Endothelial cell of umbilical vein (primary cell): ENCODE data around the gene MYH7. TPM values are rescaled to one million over a fixed set of nuclear protein-coding genes. Genes with fewer than 3 reads are reported as not detected.

Experiments
- BruUV-seq: library from RNA; stranded (reverse); fragments of 400-500 nt; replicated peaks from 2 replicates; lab custom pipeline; 2021; lab: Mats Ljungman, UMichigan
- CTCF ChIA-PET: fragments of 300-600, 350-600 bp; sonication (Branson Sonifier 250); formaldehyde crosslinking; loops from one replicate; lab custom pipeline; 2021; ENCODE audit warnings: antibody characterized with exemption, inconsistent platforms; lab: Charles Lee
- POLR2A ChIA-PET: fragments of 300-600, 350-600 bp; sonication (Branson Sonifier 250); formaldehyde crosslinking; loops from one replicate; lab custom pipeline; 2021; ENCODE audit warnings: antibody characterized with exemption, inconsistent platforms; lab: Charles Lee
- DNase-seq: peaks from one replicate; pipeline ENCODE4 v3.0.0-alpha.2; 2011; ENCODE audit warnings: low read depth, low spot score
- FAIRE-seq: peaks from 2 replicates; lab custom pipeline; 2011; peaks lifted over from hg19 to GRCh38; lab: Jason Lieb, UNC
- H2AFZ ChIP-seq: 2 replicates; pipeline ENCODE4 v1.6.0; 2012; ENCODE audit warnings: low read depth, low read length, control low read depth, inconsistent platforms
- H3K27ac ChIP-seq: 2 replicates; pipeline ENCODE4 v1.5.1; 2011; ENCODE audit warnings: low read depth, mild to moderate bottlenecking, control low read depth, low read length, moderate library complexity; ENCODE audit not compliant: insufficient read depth
- H3K27me3 ChIP-seq, 2 experiments: 2 replicates each; pipeline versions ENCODE4 v1.6.0 to v1.6.1; 2011; ENCODE audit warnings: low read length in 2 of 2, mixed read lengths in 1 of 2; ENCODE audit not compliant: control insufficient read depth in 2 of 2, insufficient read depth in 2 of 2
- H3K36me3 ChIP-seq, 2 experiments: 2 replicates in 1 of 2; 3 replicates in 1 of 2; pipeline ENCODE4 v1.5.1; 2011; ENCODE audit warnings: low read length in 2 of 2, mild to moderate bottlenecking in 1 of 2, moderate library complexity in 1 of 2; ENCODE audit not compliant: control insufficient read depth in 2 of 2, insufficient read depth in 2 of 2; ENCODE audit errors: extremely low read depth in 1 of 2
- H3K4me1 ChIP-seq: 3 replicates; pipeline ENCODE4 v1.5.1; 2011; ENCODE audit warnings: mild to moderate bottlenecking, low read length; ENCODE audit not compliant: control insufficient read depth, insufficient read depth; ENCODE audit errors: extremely low read depth
- H3K4me2 ChIP-seq: 2 replicates; pipeline ENCODE4 v1.6.1; 2011; ENCODE audit warnings: low read length, control low read depth, mixed read lengths; ENCODE audit not compliant: insufficient read depth
- H3K4me3 ChIP-seq, 3 experiments: fragments of 200-600 bp in 1 of 3; sonication (generic), shearing (Covaris generic) in 1 of 3; replicated peaks in 1 of 3; 2 replicates each; pipeline ENCODE4 v1.5.1; 2011 to 2016; ENCODE audit warnings: control low read depth in 3 of 3, low read length in 3 of 3, mild to moderate bottlenecking in 2 of 3, inconsistent platforms in 1 of 3, low read depth in 1 of 3, moderate library complexity in 1 of 3; ENCODE audit not compliant: insufficient read depth in 1 of 3
- H3K79me2 ChIP-seq: 2 replicates; pipeline ENCODE4 v1.6.0; 2012; ENCODE audit warnings: low read length, inconsistent platforms; ENCODE audit not compliant: control insufficient read depth, insufficient read depth
- H3K9ac ChIP-seq: replicated peaks from 2 replicates; pipeline ENCODE3; 2011; ENCODE audit warnings: low read length, control low read depth; ENCODE audit not compliant: insufficient read depth; ENCODE audit errors: extremely low read depth
- H3K9me1 ChIP-seq: replicated peaks from 3 replicates; pipeline ENCODE4 v1.6.0; 2011; ENCODE audit warnings: mild to moderate bottlenecking, low read length; ENCODE audit not compliant: control insufficient read depth, insufficient read depth; ENCODE audit errors: extremely low read depth
- H3K9me3 ChIP-seq: replicated peaks from 2 replicates; pipeline ENCODE4 v1.5.1; 2012; ENCODE audit warnings: low read length, inconsistent platforms; ENCODE audit not compliant: control insufficient read depth, insufficient read depth
- H4K20me1 ChIP-seq: replicated peaks from 2 replicates; pipeline ENCODE3; 2011; ENCODE audit warnings: mild to moderate bottlenecking, low read length; ENCODE audit not compliant: control insufficient read depth, insufficient read depth; ENCODE audit errors: extremely low read depth
- CTCF ChIP-seq, 2 donors: IDR thresholded peaks; 1 replicate in 1 of 2; 2 replicates in 1 of 2; pipeline ENCODE4 v1.5.1; 2011; ENCODE audit warnings: low read length in 2 of 2, mild to moderate bottlenecking in 2 of 2, moderate library complexity in 2 of 2, control low read depth in 1 of 2, inconsistent platforms in 1 of 2, low read depth in 1 of 2; ENCODE audit not compliant: insufficient read depth in 1 of 2; ENCODE audit errors: extremely low read depth in 1 of 2
- EZH2 ChIP-seq: IDR thresholded peaks from 2 replicates; pipeline ENCODE4 v1.6.1; 2012; ENCODE audit warnings: borderline replicate concordance, low read depth, mild to moderate bottlenecking, moderate library complexity, low read length, inconsistent platforms; ENCODE audit not compliant: severe bottlenecking
- FOS ChIP-seq: IDR thresholded peaks from 2 replicates; pipeline ENCODE4 v1.6.1; 2011; ENCODE audit warnings: mild to moderate bottlenecking, low read length, moderate library complexity, borderline replicate concordance; ENCODE audit not compliant: insufficient read depth
- GATA2 ChIP-seq: IDR thresholded peaks from 2 replicates; pipeline ENCODE4 v1.7.0; 2011; ENCODE audit warnings: low read depth, mild to moderate bottlenecking, moderate library complexity, mixed read lengths, low read length; ENCODE audit not compliant: insufficient read length, insufficient read depth
- JUN ChIP-seq: IDR thresholded peaks from 2 replicates; pipeline ENCODE4 v1.6.1; 2011; ENCODE audit warnings: borderline replicate concordance, low read depth; ENCODE audit not compliant: insufficient read length, insufficient read depth
- MAX ChIP-seq: IDR thresholded peaks from 2 replicates; pipeline ENCODE4 v1.6.1; 2011; ENCODE audit not compliant: insufficient read depth, insufficient read length
- MYC ChIP-seq: IDR thresholded peaks from one replicate; pipeline ENCODE4 v1.6.1; 2011; ENCODE audit warnings: mild to moderate bottlenecking, low read depth, low read length
- POLR2A ChIP-seq: IDR thresholded peaks from 2 replicates; pipeline ENCODE4 v1.6.1; 2012; ENCODE audit warnings: low read depth, mild to moderate bottlenecking, control low read depth, low read length
- POLR2AphosphoS5 ChIP-seq: IDR thresholded peaks from 2 replicates; pipeline ENCODE4 v1.6.1; 2012; ENCODE audit warnings: low read depth, mild to moderate bottlenecking, control low read depth, low read length, moderate library complexity; ENCODE audit not compliant: insufficient read depth
- dilution Hi-C: fragments of 300-500 bp; cut with MboI; formaldehyde crosslinking; loops from one replicate; pipeline ENCODE4 v1.15.0; 2019; ENCODE audit warnings: low sequenced_read_pairs; ENCODE audit not compliant: extremely low pct_ligation_motif_present
- intact Hi-C: fragments of 100-400 bp; cut with micrococcal nuclease; formaldehyde crosslinking; loops from one replicate; pipeline ENCODE4 v1.10.0; 2022
- polyA plus RNA-seq, 4 experiments: library from polyadenylated mRNA; depleted of rRNA in 3 of 4; stranded (reverse) in 3 of 4; unstranded in 1 of 4; fragments of >200 nt; gene quantifications; 2 replicates each; pipeline versions ENCODE4 v1.2.1 to v1.2.3, GENCODE V29; 2011 to 2012; ENCODE audit warnings: missing spikeins in 1 of 4
- total RNA-seq: library from RNA; stranded (reverse); gene quantifications from 2 replicates; pipeline ENCODE4 v1.2.3, GENCODE V29; 2021

The MYH7 gene
- total and polyA plus RNA-seq, 2 donors (not counting 3 experiments of a cell fraction or from before 2014, with no cell fraction given), result not detected

GRCh38 chr14:23443411-23443812, 8.0 kb upstream of the MYH7 start:
- CTCF ChIA-PET, result interaction anchor here (1.1 kb wide), 1 partner anchor 13 kb away, joined by 3 read pairs; no protein-coding TSS in a partner anchor
- dilution Hi-C loops, result no loop called here

More at GRCh38 chr14:23443411-23443812, 8.0 kb upstream of the MYH7 start:
- H3K4me3 ChIP-seq, result no peak overlapping the region
- TF ChIP-seq CTCF (IDR thresholded peaks at IDR 0.05; ENCODE audit: extremely low read depth in 1 of 2, insufficient read depth in 1 of 2, low read depth in 1 of 2, low read length in 2 of 2) (no peak), MYC (no peak), POLR2A (no peak), JUN (no peak), POLR2AphosphoS5 (no peak), EZH2 (no peak), GATA2 (no peak), MAX (no peak), FOS (no peak)
- no peak overlapping the region for H3K4me2 ChIP-seq
- H3K9me3 ChIP-seq, result no peaks in the 10 kb centered on the region
- POLR2A ChIA-PET, result no interaction called here
- FAIRE-seq (no peak), DNase-seq (no peak)
- H2AFZ ChIP-seq, result no peak overlapping the region
- H3K9ac ChIP-seq, result no peak overlapping the region
- H3K79me2 ChIP-seq, result no peaks in the 10 kb centered on the region
- no peaks in the 10 kb centered on the region for H3K36me3 ChIP-seq
- no peaks in the 10 kb centered on the region for H4K20me1 ChIP-seq
- BruUV-seq, result no TSS peak
- H3K27ac ChIP-seq, result no peak overlapping the region
- intact Hi-C loops, result no loop called here
- peaks cover 4 to 8% of the 10 kb centered on the region in 2 experiments for H3K27me3 ChIP-seq
- no peaks in the 10 kb centered on the region for H3K9me1 ChIP-seq
- no peaks in the 10 kb centered on the region for H3K4me1 ChIP-seq
